EL (cell line): Measurements from ENCODE around the gene SRRM3.
"Not testable (repeated sequence)": the region's sequence is repeated elsewhere in the genome, so short reads cannot be mapped to it uniquely, and the experiment has no call there.

Experiments
- DNase-seq: peaks from one replicate; pipeline ENCODE4 v3.0.0-alpha.2; 2016

Gene SRRM3

DNA sequence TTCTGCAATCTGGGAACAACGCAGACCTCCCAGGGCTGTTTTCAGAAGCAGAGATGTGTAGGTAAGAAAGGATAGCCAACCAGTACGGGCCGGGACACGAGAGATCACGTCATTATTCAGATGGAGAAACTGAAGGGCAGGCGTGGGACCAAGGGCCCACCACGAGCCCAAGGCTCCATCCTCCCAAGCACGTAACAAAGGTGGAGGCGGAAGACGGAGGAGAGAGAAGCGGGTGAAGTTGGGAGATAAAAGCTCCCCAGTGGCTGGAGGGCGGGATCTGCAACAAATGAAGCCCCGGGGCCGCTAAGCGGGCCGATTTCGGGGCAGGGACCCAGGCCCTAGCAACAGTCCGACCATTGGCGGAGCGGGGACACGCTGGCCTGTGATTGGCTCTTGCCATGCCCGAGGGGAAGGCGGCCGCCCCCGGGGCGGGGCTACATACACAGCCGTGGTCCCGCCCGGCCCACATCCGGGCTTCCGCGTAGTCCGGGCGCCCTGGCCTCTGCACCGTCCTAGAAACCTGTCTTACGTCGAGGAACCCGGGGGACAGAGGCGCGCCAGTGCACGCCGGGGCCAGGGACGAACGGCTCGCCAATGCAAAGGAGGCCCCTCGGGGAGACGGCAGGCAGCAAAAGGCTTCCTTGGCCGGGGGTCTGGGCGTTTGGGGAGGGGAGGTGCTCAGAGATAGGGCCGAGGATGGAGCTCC lies 116.2 kb downstream of the SRRM3 start:
- DNase-seq = peak; percentile 97

DNA sequence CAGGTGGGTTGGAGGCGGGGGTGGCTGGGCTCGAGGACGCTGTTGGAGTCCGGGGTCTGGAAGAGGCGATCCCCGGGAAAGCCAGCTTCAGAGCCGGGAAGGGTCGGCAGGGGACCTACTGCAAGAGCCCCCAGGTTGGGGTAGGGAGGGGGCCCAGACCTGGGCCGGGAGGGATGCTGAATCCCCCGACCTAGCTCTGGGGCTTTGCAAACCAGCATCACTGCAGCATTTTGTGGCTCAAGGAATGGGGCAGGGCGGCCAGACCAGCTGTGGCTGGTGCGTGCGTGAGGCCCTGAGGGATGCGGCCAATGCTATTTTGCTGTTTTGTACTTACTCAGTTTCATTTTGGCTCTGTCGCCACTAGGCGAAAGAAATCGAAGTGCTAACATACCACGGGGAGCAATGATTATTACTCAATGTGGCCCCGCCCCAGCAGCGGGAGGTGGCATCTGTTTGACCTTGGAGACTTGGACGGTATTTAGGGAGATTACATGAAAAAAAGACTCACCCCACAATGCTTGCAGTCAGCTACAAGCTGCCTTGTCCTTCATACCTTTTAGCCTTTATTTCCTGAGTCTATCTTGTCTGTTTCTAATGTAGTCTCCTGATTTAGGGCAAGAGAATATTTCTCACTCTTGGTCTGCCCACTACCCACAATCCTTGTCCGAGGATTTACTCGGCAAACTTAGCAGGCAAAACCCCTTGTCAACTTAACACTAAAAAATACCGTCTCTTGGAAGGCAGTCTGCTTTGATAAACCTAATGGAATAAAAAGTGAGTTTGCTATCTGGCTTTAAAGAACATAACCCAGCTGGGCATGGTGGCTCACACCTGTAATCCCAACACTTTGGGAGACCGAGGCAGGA lies 117.0 kb downstream of the SRRM3 start:
- DNase-seq = peak; percentile 90

DNA sequence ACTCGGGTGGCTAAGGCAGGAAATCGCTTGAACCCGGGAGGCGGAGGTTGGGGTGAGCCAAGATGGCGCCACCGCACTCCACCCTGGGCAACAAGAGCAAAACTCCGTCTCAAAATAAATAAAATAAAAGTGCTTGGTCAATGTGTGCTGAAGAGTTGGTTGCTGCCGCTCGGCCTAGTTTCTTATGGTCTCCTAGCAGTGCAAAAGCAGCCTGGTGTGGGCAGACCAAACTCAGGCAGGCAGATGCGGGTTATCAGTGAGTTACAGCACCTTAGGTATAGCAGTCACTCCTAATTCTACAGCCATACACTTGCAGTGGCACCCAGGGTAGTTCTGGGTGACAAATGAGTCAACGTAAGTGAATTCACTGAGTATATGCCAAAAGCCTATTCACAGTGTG lies 123.4 kb downstream of the SRRM3 start:
- no peak for DNase-seq

GRCh38 chr7:76325811-76326210 lies 124.1 kb downstream of the SRRM3 start:
- no peak for DNase-seq

DNA sequence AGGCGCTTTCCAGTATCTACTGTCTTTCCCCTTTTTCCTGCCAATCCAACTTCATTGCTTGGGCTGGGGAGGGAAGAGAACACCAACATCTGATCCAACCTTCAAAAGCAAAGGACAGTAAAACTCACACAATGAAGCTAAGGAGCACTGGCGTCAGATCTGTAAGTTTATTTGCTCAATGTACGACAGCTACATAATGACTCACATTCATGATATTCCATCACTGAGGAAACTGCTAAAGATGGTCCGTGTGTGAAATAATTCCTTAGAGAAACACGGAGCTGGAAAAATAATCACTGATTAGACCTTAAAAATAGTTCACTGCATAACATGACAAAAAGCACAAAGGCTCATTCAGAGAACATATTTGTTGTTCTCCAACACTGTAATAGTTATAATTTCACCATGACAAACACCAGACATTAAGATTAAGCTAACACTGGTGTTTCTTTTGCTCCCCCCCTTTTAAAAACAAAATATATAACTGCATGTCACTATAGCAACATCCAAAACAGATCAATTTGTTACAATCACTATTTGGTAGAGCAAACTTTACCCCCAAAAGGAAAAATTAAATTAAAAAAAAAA lies 125.0 kb downstream of the SRRM3 start:
- DNase-seq = peak; percentile 57

DNA sequence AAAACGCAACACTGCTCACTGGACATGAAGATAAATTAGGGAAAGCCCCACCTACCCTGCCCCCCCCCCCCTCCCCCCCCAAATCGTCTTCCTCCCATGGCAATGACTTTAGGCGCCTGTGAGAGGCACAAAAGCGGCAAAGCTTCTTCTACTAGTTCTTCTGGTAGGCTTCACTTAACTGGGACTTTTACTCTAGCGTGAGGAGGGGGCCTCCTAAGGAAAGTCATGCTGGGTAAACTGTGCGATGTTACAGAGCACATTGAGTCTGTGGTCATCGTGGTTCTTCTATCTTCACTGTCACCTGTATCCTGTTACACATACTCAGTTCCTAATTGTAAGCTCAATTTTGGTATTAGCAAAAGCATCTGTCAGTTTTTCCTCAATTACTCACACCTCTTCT lies 125.9 kb downstream of the SRRM3 start:
- no peak for DNase-seq

GRCh38 chr7:76328389-76328788 lies 126.7 kb downstream of the SRRM3 start:
- DNase-seq = no peak

GRCh38 chr7:76329479-76329878 lies 127.8 kb downstream of the SRRM3 start:
- no peak for DNase-seq

DNA sequence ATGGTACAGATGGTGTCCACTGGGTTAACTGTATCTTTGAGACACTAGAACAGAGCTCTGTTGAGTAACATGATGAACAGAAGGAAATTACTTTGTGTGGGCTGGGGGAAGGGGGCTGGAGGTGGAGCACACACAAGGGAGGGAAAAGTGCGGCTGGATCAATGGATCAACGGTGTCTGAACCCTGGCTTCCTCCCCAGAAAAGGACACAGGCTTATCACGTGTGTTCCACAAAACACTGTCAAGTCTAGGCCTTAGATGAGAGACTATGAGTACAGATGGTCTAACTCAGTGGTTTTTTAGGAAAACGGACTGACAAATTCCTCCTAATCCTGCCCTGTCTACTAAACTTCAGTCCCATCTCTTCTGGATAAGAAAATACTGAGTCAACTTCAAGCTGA lies 128.6 kb downstream of the SRRM3 start:
- no peak for DNase-seq

DNA sequence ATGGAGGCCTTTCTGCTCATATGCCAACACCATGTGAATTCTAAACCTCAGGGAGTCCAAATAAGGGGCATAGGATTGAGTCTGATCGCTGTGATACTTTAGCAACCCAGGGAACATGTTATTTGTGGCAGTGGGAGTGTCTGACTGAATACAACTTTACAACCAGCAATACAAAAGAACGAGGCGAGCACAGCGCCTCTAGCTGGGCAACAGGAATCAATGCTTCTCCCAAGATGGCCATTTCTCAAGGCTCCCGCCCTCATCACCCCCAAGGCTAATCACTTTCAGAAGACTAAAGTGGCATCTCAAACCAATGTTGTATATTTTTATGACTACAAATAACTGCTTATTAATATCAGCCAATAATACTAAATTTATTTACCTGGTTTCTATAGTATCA lies 129.0 kb downstream of the SRRM3 start:
- DNase-seq = no peak

DNA sequence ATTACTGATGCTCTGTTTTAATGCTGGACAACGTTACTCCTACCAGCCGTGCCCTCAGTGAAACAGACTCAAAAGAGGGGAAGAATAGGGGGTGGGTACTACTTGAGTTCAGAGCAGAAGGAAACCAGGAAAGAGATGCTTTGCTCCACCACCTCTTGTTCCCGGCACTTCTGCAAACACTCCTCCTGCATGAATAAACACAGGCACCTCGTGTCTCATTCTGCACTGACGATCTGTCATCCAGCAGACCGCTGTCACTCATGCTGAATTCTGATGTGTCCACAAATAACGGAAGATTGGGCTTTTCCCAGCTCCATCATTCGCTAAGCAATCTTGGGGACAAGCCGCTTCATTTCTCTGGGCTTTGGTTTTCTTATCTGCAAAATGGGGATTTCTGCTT lies 130.4 kb downstream of the SRRM3 start:
- no peak for DNase-seq

- no peak for DNase-seq
Measured at GRCh38 chr7:76333511-76334101, 131.9 kb downstream of the SRRM3 start.

- no peak for DNase-seq
Measured at GRCh38 chr7:76334320-76334967, 132.7 kb downstream of the SRRM3 start.

DNA sequence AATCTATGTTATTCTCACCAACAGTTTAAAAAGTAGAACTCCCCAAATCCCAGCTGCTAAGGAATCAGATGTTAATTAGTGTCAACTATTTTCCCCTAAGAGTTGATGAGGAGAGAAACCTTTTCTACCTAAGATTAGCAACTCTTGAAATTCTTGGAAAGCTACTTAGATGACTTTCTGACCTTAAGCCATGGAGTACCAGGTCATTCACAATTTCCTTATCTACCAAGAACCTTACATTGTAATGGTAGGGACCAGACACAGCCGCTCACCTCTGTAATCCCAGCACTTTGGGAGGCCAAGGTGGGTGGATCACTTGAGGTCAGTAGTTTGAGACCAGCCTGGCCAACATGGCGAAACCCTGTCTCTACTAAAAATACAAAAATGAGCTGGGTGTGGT lies 133.7 kb downstream of the SRRM3 start:
- not testable (repeated sequence) for DNase-seq

DNA sequence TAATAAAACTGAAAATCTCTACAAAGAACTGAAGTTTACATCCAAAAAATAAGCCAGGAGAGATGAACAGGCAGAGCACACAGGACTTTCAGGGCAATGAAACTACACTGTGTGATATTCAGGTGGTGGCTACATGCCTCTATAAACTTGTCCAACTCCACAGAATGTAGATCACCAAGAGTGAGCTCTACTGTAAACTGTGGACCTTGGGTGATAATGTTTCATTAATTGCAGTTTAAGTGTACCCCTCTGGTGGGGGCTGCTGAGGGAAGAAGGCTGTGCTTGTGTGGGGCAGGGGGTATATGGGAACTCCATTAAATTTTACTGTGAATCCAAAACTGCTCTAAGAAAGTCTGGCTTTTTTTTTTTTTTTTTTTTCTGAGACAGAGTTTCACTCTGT lies 134.4 kb downstream of the SRRM3 start:
- DNase-seq = no peak
